Neutrophil (primary cell): ENCODE measurements around the gene NF1.

Source experiments
- H3K27ac ChIP-seq: fragments of 200-600 bp; sonication (generic); 2 replicates; pipeline ENCODE4 v1.5.1; 2016; ENCODE audit warnings: mild to moderate bottlenecking, moderate library complexity
- H3K27me3 ChIP-seq: fragments of 200-600 bp; sonication (generic); 2 replicates; pipeline ENCODE4 v1.6.0; 2016; ENCODE audit warnings: mild to moderate bottlenecking
- H3K36me3 ChIP-seq: fragments of 200-600 bp; sonication (generic); 2 replicates; pipeline ENCODE4 v1.5.1; 2017
- H3K4me1 ChIP-seq, 2 experiments: fragments of 200-600 bp in 1 of 2; sonication (generic) in 1 of 2; 1 replicate in 1 of 2; 2 replicates in 1 of 2; pipeline versions ENCODE4 v1.5.1 to v1.6.1; 2013 to 2016; ENCODE audit warnings: low read depth in 1 of 2, low read length in 1 of 2, mild to moderate bottlenecking in 1 of 2, moderate library complexity in 1 of 2; ENCODE audit not compliant: control insufficient read depth in 1 of 2, insufficient read depth in 1 of 2
- H3K4me3 ChIP-seq, 2 experiments: fragments of 200-600 bp in 1 of 2; sonication (generic) in 1 of 2; 1 replicate in 1 of 2; 2 replicates in 1 of 2; pipeline ENCODE4 v1.5.1; 2013 to 2016; ENCODE audit warnings: low read depth in 1 of 2, low read length in 1 of 2, mild to moderate bottlenecking in 1 of 2, moderate library complexity in 1 of 2
- H3K9me3 ChIP-seq: fragments of 200-600 bp; sonication (generic); 2 replicates; pipeline ENCODE4 v1.5.1; 2016
- TF ChIP-seq, protein P1 (sequence below): fragments of 200-600 bp; sonication (generic); IDR thresholded peaks from 2 replicates; pipeline ENCODE4 v1.5.1; 2016; ENCODE audit warnings: antibody characterized with exemption

Gene NF1

DNA sequence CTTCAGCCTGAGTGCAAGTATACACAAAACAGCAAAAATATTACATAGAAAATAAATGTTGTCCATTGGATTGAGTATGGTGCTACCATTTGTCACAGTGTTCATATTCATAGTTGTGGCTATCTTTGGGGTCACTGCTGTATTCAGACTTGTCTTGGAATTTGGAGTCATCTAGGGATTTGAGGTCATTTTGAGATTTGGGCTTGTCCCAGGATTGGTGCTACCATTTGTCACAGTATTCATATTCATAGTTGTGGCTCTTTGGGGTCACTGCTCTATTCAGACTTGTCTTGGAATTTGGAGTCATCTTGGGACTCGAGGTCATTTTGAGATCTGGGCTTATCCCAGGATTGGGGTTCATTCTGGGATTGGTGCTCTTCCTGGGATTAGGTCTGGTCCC lies 177.5 kb downstream of the NF1 start:
- peaks cover 49 to 54% of the 10 kb centered on the region in 2 experiments for H3K4me1 ChIP-seq
- no peaks in the 10 kb centered on the region for H3K36me3 ChIP-seq
- H3K4me3 ChIP-seq, result no peak overlapping the region
- H3K9me3 ChIP-seq, result no peaks in the 10 kb centered on the region
- TF ChIP-seq, protein P1, sequence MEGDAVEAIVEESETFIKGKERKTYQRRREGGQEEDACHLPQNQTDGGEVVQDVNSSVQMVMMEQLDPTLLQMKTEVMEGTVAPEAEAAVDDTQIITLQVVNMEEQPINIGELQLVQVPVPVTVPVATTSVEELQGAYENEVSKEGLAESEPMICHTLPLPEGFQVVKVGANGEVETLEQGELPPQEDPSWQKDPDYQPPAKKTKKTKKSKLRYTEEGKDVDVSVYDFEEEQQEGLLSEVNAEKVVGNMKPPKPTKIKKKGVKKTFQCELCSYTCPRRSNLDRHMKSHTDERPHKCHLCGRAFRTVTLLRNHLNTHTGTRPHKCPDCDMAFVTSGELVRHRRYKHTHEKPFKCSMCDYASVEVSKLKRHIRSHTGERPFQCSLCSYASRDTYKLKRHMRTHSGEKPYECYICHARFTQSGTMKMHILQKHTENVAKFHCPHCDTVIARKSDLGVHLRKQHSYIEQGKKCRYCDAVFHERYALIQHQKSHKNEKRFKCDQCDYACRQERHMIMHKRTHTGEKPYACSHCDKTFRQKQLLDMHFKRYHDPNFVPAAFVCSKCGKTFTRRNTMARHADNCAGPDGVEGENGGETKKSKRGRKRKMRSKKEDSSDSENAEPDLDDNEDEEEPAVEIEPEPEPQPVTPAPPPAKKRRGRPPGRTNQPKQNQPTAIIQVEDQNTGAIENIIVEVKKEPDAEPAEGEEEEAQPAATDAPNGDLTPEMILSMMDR, result no peak
- H3K27me3 ChIP-seq, result no peaks in the 10 kb centered on the region
- no peak overlapping the region for H3K27ac ChIP-seq

DNA sequence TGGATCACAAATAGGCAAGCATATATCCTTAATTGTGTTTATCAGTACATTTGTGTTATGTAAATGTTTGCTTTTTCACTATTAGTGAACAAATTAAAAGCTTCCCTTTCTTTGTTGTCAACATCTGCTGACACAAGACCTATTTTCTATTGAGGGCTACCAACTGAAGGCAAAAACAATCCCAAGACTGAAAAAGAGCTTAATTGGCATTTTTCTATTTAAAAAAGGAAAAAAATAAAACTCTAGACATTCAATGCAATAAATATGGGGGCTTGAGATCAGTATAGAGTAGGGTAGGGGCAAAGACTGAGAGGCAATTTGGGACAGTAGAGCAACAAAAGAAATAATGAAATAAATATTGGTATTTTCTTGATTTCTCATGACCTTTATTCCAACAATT lies 178.0 kb downstream of the NF1 start:
- Histone ChIP-seq H3K4me1 (peaks cover 49 to 54% of the 10 kb centered on the region in 2 experiments), H3K9me3 (no peaks in the 10 kb centered on the region), H3K27me3 (no peaks in the 10 kb centered on the region), H3K4me3 (no peak overlapping the region), H3K36me3 (no peaks in the 10 kb centered on the region), H3K27ac (peak overlapping the region; percentile 81)
- TF ChIP-seq, protein P1, result no peak

DNA sequence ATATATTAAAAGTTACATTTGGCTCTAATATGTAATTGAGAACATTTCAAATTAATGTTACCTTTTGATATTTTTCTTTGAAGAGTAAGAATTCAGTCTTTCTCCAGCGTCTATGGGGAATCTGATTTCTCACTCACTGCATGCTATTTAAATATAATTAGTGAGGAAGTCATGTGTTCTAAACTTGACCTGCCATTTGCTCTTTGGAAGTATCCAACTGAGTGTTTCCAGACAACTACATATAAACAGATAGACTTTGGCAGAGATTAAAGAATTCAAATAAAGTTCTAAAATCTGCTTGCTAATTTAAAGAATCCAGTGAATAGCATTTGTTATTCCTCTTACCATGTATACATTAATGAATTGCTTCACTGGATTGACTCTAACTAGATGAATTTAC lies 178.7 kb downstream of the NF1 start:
- H3K27ac ChIP-seq, result peak overlapping the region; percentile 81
- TF ChIP-seq, protein P1, result no peak
- H3K27me3 ChIP-seq, result no peaks in the 10 kb centered on the region
- peaks cover 47 to 48% of the 10 kb centered on the region in 2 experiments for H3K4me1 ChIP-seq
- no peaks in the 10 kb centered on the region for H3K9me3 ChIP-seq
- peak overlapping the region in 1 of 2 experiments; percentile 44 for H3K4me3 ChIP-seq
- no peaks in the 10 kb centered on the region for H3K36me3 ChIP-seq

DNA sequence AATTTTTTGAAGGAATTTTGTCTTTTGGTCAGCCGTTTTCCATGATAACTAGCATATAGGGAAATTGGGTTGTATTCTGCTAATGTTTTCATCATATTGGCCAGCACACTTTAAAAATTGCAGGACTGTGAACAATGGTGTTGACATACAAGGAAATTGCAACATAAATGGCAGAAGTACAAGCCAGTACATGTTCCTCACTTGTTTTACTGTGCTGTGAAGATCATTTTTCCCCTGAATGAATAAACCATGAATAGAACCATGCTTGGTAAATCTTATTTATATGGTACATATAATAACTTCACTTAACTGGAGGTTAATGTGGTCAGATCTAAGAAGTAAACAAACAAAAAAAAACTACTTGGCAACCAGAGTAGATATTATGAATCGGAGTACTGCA lies 179.5 kb downstream of the NF1 start:
- Histone ChIP-seq H3K27me3 (no peaks in the 10 kb centered on the region), H3K4me3 (peak overlapping the region; percentile 39 to 44), H3K4me1 (peaks cover 41 to 46% of the 10 kb centered on the region in 2 experiments), H3K9me3 (no peaks in the 10 kb centered on the region), H3K36me3 (no peaks in the 10 kb centered on the region), H3K27ac (peak overlapping the region; percentile 81)
- TF ChIP-seq, protein P1, result no peak

DNA sequence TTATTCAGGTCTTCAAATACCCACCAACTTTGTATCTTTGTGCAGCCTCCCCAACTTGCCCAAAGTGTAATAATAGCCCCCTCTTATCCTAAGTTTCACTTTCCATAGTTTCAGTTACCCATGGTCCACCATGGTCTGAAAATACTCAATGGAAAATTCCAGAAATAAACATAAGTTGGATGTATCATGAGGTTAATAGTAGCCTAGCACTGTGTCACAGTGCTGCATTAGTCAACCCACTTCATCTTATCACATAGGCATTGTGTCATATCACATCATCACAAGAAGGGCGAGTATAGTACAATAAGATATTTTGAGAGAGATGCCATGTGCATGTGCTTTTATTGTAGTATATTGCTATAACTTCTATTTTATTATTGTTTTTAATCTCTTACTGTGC lies 180.3 kb downstream of the NF1 start:
- Histone ChIP-seq H3K27me3 (no peaks in the 10 kb centered on the region), H3K9me3 (no peaks in the 10 kb centered on the region), H3K4me1 (peaks cover 36 to 41% of the 10 kb centered on the region in 2 experiments), H3K4me3 (peak overlapping the region in 1 of 2 experiments; percentile 44), H3K27ac (peak overlapping the region; percentile 81), H3K36me3 (no peaks in the 10 kb centered on the region)
- TF ChIP-seq, protein P1, result no peak

DNA sequence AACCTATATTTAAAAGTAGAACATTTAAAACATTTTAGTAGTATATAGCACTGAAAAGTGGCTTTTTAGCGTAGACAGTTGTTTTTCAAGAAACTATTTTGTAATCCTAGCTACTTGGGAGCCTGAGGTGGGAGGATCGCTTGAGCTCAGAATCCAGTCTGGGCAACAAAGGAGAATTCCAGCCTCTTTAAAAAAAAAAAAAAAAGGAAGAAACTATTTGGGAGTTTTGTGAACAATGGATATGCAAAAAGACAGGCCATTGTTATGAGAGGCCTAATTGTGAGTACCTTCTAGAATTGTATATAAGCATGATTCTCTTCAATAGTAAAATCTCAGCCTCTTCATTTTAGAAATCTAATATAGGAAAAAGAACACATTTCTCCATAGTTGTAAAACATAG lies 184.6 kb downstream of the NF1 start:
- Histone ChIP-seq H3K4me1 (peaks cover 15 to 18% of the 10 kb centered on the region in 2 experiments), H3K9me3 (no peaks in the 10 kb centered on the region), H3K36me3 (no peaks in the 10 kb centered on the region), H3K27me3 (no peaks in the 10 kb centered on the region), H3K27ac (no peak overlapping the region), H3K4me3 (no peak overlapping the region)
- TF ChIP-seq, protein P1, result no peak
